Lower leg skin (tissue), 4 donors: ENCODE data around the gene OTUD5. TPM values are rescaled to one million over a fixed set of nuclear protein-coding genes. Genes with fewer than 3 reads are reported as not detected.
"Not testable (repeated sequence)": the region's sequence is repeated elsewhere in the genome, so short reads cannot be mapped to it uniquely, and the experiment has no call there.

Experiments used
- DNase-seq, 2 donors: peaks; one replicate each; pipeline ENCODE4 v3.0.0-alpha.2; 2019; ENCODE audit warnings: low spot score in 2 of 2
- H3K4me3 ChIP-seq: fragments of 200-600 bp; sonication (generic); 2 replicates; pipeline ENCODE4 v1.5.1; 2017; ENCODE audit warnings: mild to moderate bottlenecking, low read depth; ENCODE audit not compliant: poor library complexity, severe bottlenecking
- CTCF ChIP-seq, 3 donors: fragments of 450-650 bp; IDR thresholded peaks; one replicate each; pipeline ENCODE4 v1.5.1; 2016; ENCODE audit warnings: antibody characterized with exemption in 3 of 3, mild to moderate bottlenecking in 3 of 3, moderate library complexity in 2 of 3
- POLR2A ChIP-seq, 2 donors: fragments of 450-650 bp; IDR thresholded peaks; one replicate each; pipeline ENCODE4 v1.6.1; 2016 to 2017; ENCODE audit warnings: antibody characterized with exemption in 2 of 2, mild to moderate bottlenecking in 1 of 2, moderate library complexity in 1 of 2
- WGBS, 2 donors: methylation state at CpG; one replicate each; pipeline ENCODE4 v1.1.5; 2018; 5-methylcytosine and 5-hydroxymethylcytosine counted together
- intact Hi-C: fragments of 100-400 bp; cut with DNase I; formaldehyde crosslinking; loops from one replicate; pipeline ENCODE4 v1.15.0; 2023; ENCODE audit warnings: low total_unique reads
- total RNA-seq, 4 donors: library from RNA; depleted of rRNA; stranded (reverse); fragments of >200 nt; gene quantifications; one replicate each; pipeline ENCODE4 v1.1.0, GENCODE V29; 2016

Gene OTUD5
- total RNA-seq, 4 donors from 2014 or later: 47.2 to 66.8 (median 53.6) TPM

DNA sequence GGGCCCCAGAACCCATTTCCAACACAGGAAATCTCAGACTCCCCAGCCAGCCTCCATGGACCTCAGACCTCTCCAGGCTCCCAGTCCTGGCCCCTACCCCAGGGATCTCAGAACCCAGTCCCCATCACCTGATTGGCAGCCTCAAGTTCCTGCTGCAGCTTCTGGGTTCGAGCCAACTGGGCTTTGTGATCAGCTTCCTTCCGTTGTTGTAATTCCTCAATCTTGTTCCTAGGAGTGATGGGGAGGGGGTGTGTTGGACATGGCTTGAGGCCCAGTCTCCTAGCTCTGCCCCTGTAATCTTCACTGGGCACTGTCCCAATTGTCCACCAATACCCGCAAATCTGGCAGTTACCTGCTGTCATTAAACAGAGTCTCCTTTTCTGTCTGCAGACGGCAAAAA is 32.1 kb upstream of the OTUD5 start:
- intact Hi-C loops: no loop called here
- no peak overlapping the region for H3K4me3 ChIP-seq
- 75 to 92% methylated on average over 3 to 4 of the region's 4 CpGs for WGBS, 2 donors
- no peak for DNase-seq
- TF ChIP-seq POLR2A (IDR thresholded peaks at IDR 0.05) (no peak), CTCF (IDR thresholded peaks at IDR 0.05) (no peak)

GRCh38 chrX:48983896-48984295 is 26.5 kb upstream of the OTUD5 start:
- TF ChIP-seq POLR2A (IDR thresholded peaks at IDR 0.05) (no peak), CTCF (IDR thresholded peaks at IDR 0.05) (no peak)
- intact Hi-C loops: no loop called here
- 60 to 71% methylated on average over 3 of the region's 3 CpGs for WGBS, 2 donors
- no peak for DNase-seq
- no peak overlapping the region for H3K4me3 ChIP-seq

DNA sequence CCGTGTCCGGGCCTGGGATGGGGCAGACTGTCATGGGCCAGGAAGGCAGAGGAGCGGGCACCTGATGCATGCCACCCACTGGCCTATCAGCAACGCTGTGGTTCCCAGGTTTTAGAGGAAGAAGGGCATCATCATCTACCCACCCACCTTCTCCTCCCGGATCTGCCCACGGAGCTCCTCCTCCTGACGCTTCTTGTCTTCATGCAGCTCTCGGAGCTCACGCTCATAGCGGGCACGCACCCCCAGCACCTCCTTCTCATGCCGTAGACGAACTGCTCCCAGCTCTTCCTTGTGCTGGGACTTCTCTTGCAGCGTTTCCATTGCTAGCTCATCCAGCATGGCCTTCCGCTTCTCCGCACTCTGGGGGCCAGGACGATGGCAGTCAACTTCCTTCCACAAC is 25.7 kb upstream of the OTUD5 start:
- intact Hi-C loops: no loop called here

GRCh38 chrX:48981178-48981577 is 23.8 kb upstream of the OTUD5 start:
- intact Hi-C loops: no loop called here
- no peak overlapping the region for H3K4me3 ChIP-seq
- no peak for DNase-seq
- WGBS, 2 donors: 86 to 94% methylated on average over 10 of the region's 10 CpGs
- TF ChIP-seq POLR2A (IDR thresholded peaks at IDR 0.05) (no peak), CTCF (IDR thresholded peaks at IDR 0.05) (no peak)

More for the DNA sequence above, 25.7 kb upstream of the OTUD5 start:
- H3K4me3 ChIP-seq: no peak overlapping the region
- DNase-seq: no peak
- 91 to 92% methylated on average over 12 to 17 of the region's 17 CpGs for WGBS, 2 donors
- TF ChIP-seq POLR2A (IDR thresholded peaks at IDR 0.05) (no peak), CTCF (IDR thresholded peaks at IDR 0.05) (no peak)

DNA sequence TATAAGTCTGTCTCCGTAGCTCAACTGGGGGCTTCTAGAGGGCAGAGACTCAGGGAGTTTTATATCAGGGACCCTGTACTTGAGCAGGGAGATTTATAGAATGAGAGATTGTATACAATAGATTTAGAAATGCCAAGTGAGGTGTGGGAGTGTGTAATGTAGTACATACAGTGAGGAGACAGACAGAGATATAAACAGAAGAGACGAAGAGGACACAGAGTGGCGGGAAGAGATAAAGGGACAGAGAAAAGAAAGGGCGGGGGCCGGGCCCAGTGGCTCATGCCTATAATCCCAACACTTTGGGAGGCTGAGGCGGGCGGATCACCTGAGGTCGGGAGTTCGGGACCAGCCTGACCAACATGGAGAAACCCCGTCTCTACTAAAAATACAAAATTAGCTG is 22.9 kb upstream of the OTUD5 start:
- 81 to 90% methylated on average over 10 of the region's 10 CpGs for WGBS, 2 donors
- H3K4me3 ChIP-seq, intact Hi-C loops, DNase-seq: not testable (repeated sequence)

GRCh38 chrX:48978226-48978625 is 20.8 kb upstream of the OTUD5 start:
- intact Hi-C loops: no loop called here
- 83 to 97% methylated on average over 5 of the region's 5 CpGs for WGBS, 2 donors
- DNase-seq: no peak
- no peak for TF ChIP-seq POLR2A (IDR thresholded peaks at IDR 0.05)
- TF ChIP-seq CTCF (IDR thresholded peaks at IDR 0.05): no peak
- no peak overlapping the region for H3K4me3 ChIP-seq
